Cardiac fibroblast (primary cell): Measurements from ENCODE around the gene E2F2.

Source experiments
- DNase-seq, 2 donors: peaks; one replicate each; pipeline versions ENCODE4 v3.0.0 to v3.0.0-alpha.2; 2010; ENCODE audit warnings: low read depth in 2 of 2
- H3K4me3 ChIP-seq, 2 donors: replicated peaks in 1 of 2; 1 replicate in 1 of 2; 2 replicates in 1 of 2; pipeline ENCODE4 v1.5.1; 2011; ENCODE audit warnings: low read depth in 2 of 2, low read length in 2 of 2, mild to moderate bottlenecking in 2 of 2, moderate library complexity in 1 of 2
- CTCF ChIP-seq: IDR thresholded peaks from one replicate; pipeline ENCODE4 v1.5.1; 2011; ENCODE audit warnings: low read depth, mild to moderate bottlenecking, low read length, inconsistent platforms

The E2F2 gene

DNA sequence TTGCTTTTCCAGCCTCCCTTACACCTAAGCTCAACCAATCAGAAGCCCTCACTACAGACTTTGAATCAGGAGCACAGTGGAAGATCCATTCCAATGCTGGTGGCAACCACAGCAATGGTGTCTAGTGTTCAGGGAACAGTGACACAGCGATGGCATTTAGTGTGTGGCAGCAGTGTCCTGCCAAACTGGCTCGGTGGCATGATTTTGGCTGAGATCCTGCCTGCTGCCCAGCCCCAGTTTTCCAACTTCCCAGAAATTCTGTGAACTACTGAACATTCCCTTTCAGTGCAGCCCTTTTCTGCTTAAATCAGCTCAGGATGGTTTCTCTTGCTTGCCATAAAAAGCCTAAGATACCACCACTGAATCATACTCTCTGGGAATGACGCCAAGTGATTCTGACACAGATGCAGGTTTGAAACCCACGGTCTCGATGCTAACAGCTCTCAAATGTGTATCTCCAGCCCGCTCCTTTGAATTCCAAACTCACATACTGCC, 55.9 kb downstream of the E2F2 start:
- H3K4me3 ChIP-seq, result no peak overlapping the region
- no peak for TF ChIP-seq CTCF
- peak; percentile 89 to 92 for DNase-seq

DNA sequence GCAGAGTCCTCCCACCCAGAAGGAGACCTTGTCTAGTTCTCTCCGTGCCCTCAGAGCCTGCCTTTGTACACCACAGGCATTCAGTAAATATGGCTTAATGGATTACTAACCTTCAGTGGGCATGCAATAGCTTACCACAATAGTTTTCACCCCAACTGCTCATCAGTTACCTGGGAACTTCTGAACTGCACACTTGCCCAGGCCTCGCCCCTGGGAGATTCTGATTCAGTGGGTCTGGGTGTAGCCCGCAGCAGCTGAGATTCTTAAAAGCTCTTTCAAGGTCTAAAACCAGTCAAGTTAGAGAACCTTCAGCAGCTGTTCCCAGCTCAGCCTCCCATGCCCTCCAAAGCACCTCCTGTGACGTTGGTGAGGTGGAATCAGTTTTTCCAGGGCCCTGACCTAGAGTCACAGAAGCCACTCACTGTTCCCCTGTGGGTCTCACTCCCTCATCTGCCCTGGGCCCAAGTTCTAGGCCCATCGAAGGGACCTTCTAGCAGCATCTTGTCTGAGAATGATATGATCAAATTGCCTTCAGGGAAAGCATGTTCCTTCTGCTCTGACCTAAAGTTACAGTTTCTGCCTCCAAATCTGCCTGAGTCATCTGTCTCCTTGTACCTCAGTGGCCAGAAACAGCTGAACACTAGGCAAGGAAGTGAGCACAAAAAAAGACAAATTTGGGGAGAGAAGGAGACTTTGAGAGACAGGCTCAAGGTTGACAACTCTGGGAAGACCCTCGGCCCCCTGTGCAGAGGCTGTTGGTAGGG, 57.8 kb downstream of the E2F2 start:
- DNase-seq, result peak in 1 of 2 donors; percentile 36

GRCh38 chr1:23472351-23473036, 58.5 kb downstream of the E2F2 start:
- no peak overlapping the region for H3K4me3 ChIP-seq
- no peak for DNase-seq
- TF ChIP-seq CTCF, result no peak

More for the DNA sequence above, 57.8 kb downstream of the E2F2 start:
- no peak overlapping the region for H3K4me3 ChIP-seq
- no peak for TF ChIP-seq CTCF

DNA sequence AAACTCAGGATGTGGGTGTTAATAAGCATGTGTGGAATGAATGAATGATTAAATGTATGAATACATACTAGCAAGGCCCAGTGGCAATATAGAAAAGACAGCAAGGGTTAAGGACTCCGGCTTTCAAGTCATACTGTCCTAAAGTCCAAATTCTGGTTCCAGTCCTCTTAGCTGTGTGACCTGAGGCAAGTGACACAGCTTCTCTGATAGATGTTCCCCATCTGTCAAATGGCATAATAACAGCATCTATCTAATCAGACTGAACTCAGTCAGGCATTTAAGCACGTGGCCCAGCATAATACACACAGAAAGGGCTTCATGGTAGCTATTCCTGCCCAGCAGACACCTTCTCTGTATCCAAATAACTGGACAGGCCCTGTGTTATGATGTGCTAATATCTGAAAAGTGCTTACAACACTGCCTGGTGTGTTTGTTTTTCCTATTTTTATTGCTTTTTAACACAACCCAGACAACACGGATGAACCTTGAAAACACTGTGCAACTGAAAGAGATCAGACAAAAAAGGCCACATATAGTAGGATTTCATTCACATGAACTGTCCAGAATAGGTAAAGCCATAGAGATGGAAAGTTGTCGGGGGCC, 59.5 kb downstream of the E2F2 start:
- no peak for DNase-seq
- no peak overlapping the region for H3K4me3 ChIP-seq
- no peak for TF ChIP-seq CTCF

- TF ChIP-seq CTCF, result no peak
- H3K4me3 ChIP-seq, result no peak overlapping the region
- peak; percentile 86 to 97 for DNase-seq
These were observed 60.6 kb downstream of the E2F2 start for GRCh38 chr1:23470282-23471070.

- DNase-seq, result no peak
- H3K4me3 ChIP-seq, result no peak overlapping the region
- TF ChIP-seq CTCF, result no peak
These were observed 61.6 kb downstream of the E2F2 start for GRCh38 chr1:23469372-23469982.
